ENCODE results near the gene KCTD2. TPM values are rescaled to one million over a fixed set of nuclear protein-coding genes. Genes with fewer than 3 reads are reported as not detected.

Gene KCTD2
- total RNA-seq, 1 donor from 2014 or later, result 17.2 TPM

- Histone ChIP-seq H3K36me3 (peaks cover 0 to 13% of the 10 kb centered on the region in 2 donors), H3K4me3 (no peak overlapping the region), H3K27ac (no peak overlapping the region), H3K4me1 (no peaks in the 10 kb centered on the region), H3K27me3 (no peaks in the 10 kb centered on the region), H3K9me3 (no peaks in the 10 kb centered on the region)
- intact Hi-C loops (cut with DNase I), result loop anchor here (10.0 kb wide), 1 partner anchor 762 kb away; no protein-coding TSS in a partner anchor
- DNase-seq (ENCODE audit: extremely low spot score in 2 of 2), result no peak
- no peak for TF ChIP-seq CTCF (IDR thresholded peaks at IDR 0.05)
- no peak for TF ChIP-seq POLR2A (IDR thresholded peaks at IDR 0.05)
- no peak for TF ChIP-seq POLR2AphosphoS5 (IDR thresholded peaks at IDR 0.05; ENCODE audit: insufficient read depth in 1 of 2, low read depth in 1 of 2)
Measured at GRCh38 chr17:75102385-75102821, 55.4 kb downstream of the KCTD2 start.

- Histone ChIP-seq H3K4me1 (peaks cover 3% of the 10 kb centered on the region), H3K36me3 (peaks cover 0 to 13% of the 10 kb centered on the region in 2 donors), H3K4me3 (no peak overlapping the region), H3K9me3 (no peaks in the 10 kb centered on the region), H3K27ac (no peak overlapping the region), H3K27me3 (no peaks in the 10 kb centered on the region)
- no peak for DNase-seq (ENCODE audit: extremely low spot score in 2 of 2)
- TF ChIP-seq CTCF (IDR thresholded peaks at IDR 0.05) (no peak), POLR2AphosphoS5 (IDR thresholded peaks at IDR 0.05; ENCODE audit: insufficient read depth in 1 of 2, low read depth in 1 of 2) (no peak), POLR2A (IDR thresholded peaks at IDR 0.05) (no peak)
- intact Hi-C loops (cut with DNase I), result loop anchor here (10.0 kb wide), 1 partner anchor 761 kb away; no protein-coding TSS in a partner anchor
Measured at GRCh38 chr17:75103601-75104554, 56.9 kb downstream of the KCTD2 start.

GRCh38 chr17:75105126-75106080, 58.4 kb downstream of the KCTD2 start:
- TF ChIP-seq CTCF (IDR thresholded peaks at IDR 0.05) (peak in 1 of 3 experiments; percentile 48), POLR2A (IDR thresholded peaks at IDR 0.05) (no peak), POLR2AphosphoS5 (IDR thresholded peaks at IDR 0.05; ENCODE audit: insufficient read depth in 1 of 2, low read depth in 1 of 2) (peak in 1 of 2 donors; percentile 37)
- Histone ChIP-seq H3K9me3 (no peaks in the 10 kb centered on the region), H3K4me3 (no peak overlapping the region), H3K27ac (no peak overlapping the region), H3K36me3 (peaks cover 0 to 3% of the 10 kb centered on the region in 2 donors), H3K4me1 (peaks cover 11% of the 10 kb centered on the region), H3K27me3 (no peaks in the 10 kb centered on the region)
- no peak for DNase-seq (ENCODE audit: extremely low spot score in 2 of 2)
- intact Hi-C loops (cut with DNase I), result loop anchor here (10.0 kb wide), 1 partner anchor 759 kb away; no protein-coding TSS in a partner anchor

- Histone ChIP-seq H3K9me3 (no peaks in the 10 kb centered on the region), H3K27ac (no peak overlapping the region), H3K4me1 (peaks cover 24% of the 10 kb centered on the region), H3K27me3 (no peaks in the 10 kb centered on the region), H3K4me3 (no peak overlapping the region), H3K36me3 (no peaks in the 10 kb centered on the region)
- no peak for TF ChIP-seq POLR2AphosphoS5 (IDR thresholded peaks at IDR 0.05; ENCODE audit: insufficient read depth in 1 of 2, low read depth in 1 of 2)
- no peak for TF ChIP-seq CTCF (IDR thresholded peaks at IDR 0.05)
- TF ChIP-seq POLR2A (IDR thresholded peaks at IDR 0.05), result no peak
- intact Hi-C loops (cut with DNase I), result loop anchor here (10.0 kb wide), 1 partner anchor 757 kb away; no protein-coding TSS in a partner anchor
- DNase-seq (ENCODE audit: extremely low spot score in 2 of 2), result no peak
Measured at GRCh38 chr17:75108193-75108592, 61.2 kb downstream of the KCTD2 start.

Data from vagina (tissue), 2 donors.